ACC112 (cell line): ENCODE measurements around the gene FOXS1.

Source experiments
- H2AFZ ChIP-seq: fragments of 200-600 bp; sonication (generic); one replicate; pipeline ENCODE4 v1.6.0; 2017; ENCODE audit warnings: antibody characterized with exemption, low read length; ENCODE audit not compliant: unreplicated experiment
- H3K27ac ChIP-seq: fragments of 200-600 bp; sonication (generic); 2 replicates; pipeline ENCODE4 v1.5.1; 2014; ENCODE audit warnings: low read depth, mild to moderate bottlenecking, antibody characterized with exemption, low read length, moderate library complexity
- H3K27me3 ChIP-seq: fragments of 200-600 bp; sonication (generic); 2 replicates; pipeline ENCODE4 v1.6.1; 2014; ENCODE audit warnings: mild to moderate bottlenecking, antibody characterized with exemption, low read length, moderate library complexity, mixed read lengths; ENCODE audit not compliant: insufficient read depth
- H3K36me3 ChIP-seq: fragments of 200-600 bp; sonication (generic); 2 replicates; pipeline ENCODE4 v1.6.1; 2016; ENCODE audit warnings: mild to moderate bottlenecking, antibody characterized with exemption, low read length, moderate library complexity, mixed read lengths; ENCODE audit not compliant: insufficient read depth
- H3K4me1 ChIP-seq: fragments of 200-600 bp; sonication (generic); one replicate; pipeline ENCODE4 v1.6.1; 2016; ENCODE audit warnings: low read length, mixed read lengths; ENCODE audit not compliant: insufficient read depth, unreplicated experiment, control insufficient read depth
- H3K4me3 ChIP-seq: fragments of 200-600 bp; sonication (generic); 2 replicates; pipeline ENCODE4 v1.5.1; 2014; ENCODE audit warnings: mild to moderate bottlenecking, low read depth, low read length
- H3K79me2 ChIP-seq: fragments of 200-600 bp; sonication (generic); one replicate; pipeline ENCODE4 v1.6.0; 2016; ENCODE audit warnings: low read length; ENCODE audit not compliant: control insufficient read depth, unreplicated experiment, insufficient read depth

The FOXS1 gene

DNA sequence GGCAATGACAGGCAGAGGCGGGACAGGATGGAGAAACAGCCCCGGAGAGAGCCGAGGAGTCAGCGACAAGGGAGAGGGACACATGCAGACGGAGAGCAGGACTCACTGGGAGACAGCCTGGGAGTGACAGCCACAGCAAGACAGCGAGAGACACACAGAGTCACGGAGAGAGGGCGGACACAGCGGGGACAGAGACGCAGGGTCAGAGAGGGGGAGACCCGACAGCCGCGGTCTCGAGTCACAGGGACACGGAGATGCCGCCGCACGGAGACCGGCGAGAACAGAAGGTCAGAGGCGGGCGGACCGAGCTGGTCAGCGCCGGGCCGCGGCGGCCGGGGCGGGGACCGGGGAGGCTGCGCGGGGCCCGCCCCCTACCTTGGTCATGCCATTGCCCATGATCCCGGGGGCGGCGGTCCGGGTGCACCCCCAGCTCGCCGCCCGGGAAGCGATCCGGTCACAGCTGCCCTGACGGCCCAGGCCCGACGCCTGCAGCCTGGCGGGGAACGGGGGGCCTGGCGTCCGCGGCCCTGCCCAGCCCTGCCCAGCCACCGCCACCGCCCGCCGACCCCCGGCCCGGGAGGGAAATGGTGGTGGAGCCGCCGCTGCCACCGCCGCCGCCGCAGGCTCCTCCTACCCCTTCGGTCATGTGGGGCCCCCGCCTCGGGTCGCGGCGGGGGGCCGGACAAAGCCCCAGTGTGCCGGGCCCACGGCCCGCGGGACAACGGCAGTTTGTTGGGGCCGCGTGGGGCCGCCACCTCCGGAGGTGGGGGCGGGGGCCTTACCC lies 24.7 kb upstream of the FOXS1 start, which contains the start of the genes DUSP15 and TTLL9:
Gene DUSP15, minus strand, starts transcription at position 586 of the 784 bp plus-strand sequence. Its CDS starts 190 bp downstream, at position 396.
Gene TTLL9, plus strand, starts transcription at position 693 of the 784 bp plus-strand sequence. CDS start 493 bp downstream, outside the sequence.
- Histone ChIP-seq H3K4me1 (peaks cover 4% of the 10 kb centered on the region), H3K27ac (no peak within 1 kb of the TSS), H3K27me3 (peaks cover 30% of the 10 kb centered on the region), H3K79me2 (no peaks in the 10 kb centered on the region), H2AFZ (peak within 1 kb of the TSS; percentile 66), H3K4me3 (peak within 1 kb of the TSS; percentile 79), H3K36me3 (no peaks in the 10 kb centered on the region)

DNA sequence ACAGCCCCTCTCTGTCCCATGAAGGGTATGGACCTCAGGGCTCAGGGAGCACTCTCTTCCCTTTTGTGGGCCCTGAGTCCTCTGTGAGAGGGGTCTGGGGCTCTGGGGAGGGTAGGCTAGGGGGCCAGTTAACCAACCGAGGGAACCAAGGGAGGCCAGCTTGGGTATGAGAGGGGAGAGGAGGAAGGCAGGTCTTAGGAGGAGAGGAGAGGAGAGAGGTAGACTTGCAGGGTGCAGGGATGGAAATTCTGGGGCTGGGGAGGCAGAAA lies 24.2 kb upstream of the FOXS1 start:
- Histone ChIP-seq H3K4me3 (peak overlapping the region; percentile 79), H3K27ac (no peak overlapping the region), H3K27me3 (peaks cover 30% of the 10 kb centered on the region), H3K36me3 (no peaks in the 10 kb centered on the region), H3K4me1 (peaks cover 4% of the 10 kb centered on the region), H3K79me2 (no peaks in the 10 kb centered on the region), H2AFZ (peak overlapping the region; percentile 66)

DNA sequence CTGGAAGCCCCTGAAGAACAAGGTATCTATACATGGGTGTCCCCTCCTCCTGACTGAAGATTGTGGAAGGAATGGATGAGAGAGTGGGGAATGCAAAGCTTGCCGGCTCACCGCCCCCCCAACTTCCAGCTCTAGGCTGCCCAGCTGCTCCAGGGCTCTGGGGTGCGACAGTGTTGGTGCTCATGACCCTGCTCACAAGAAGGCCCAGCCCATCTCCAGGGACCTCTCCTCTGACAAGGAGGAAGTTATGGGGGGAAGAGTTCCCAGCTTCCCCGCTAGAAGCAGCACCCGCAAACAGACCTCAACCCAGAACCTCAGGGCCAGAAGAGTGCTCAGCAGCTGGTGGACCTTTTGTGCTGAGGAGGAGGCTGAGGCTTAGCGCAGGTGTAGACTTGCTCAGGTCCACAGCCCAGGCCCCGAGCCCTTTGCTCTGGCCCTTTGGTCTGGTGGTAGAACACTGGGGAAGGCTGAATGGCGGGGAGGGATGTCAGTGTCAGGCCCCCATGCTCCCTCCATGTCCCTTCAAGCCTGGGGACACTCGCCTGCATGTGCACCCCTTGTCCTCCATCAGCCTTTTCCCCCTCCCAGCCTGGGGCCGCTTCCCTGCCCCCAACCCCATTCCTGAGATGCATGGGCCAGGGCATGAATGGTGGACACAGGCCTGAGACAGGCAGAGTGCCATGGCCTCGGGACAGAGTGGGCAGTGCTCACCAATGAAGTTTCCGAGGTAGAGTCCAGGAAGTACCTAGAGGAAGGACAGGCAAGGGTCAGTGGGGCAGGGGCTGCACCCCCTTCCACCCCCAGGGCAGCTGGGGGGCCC lies 23.7 kb upstream of the FOXS1 start:
- H3K27me3 ChIP-seq: peaks cover 30% of the 10 kb centered on the region
- no peak overlapping the region for H3K27ac ChIP-seq
- no peak overlapping the region for H2AFZ ChIP-seq
- H3K36me3 ChIP-seq: no peaks in the 10 kb centered on the region
- peaks cover 4% of the 10 kb centered on the region for H3K4me1 ChIP-seq
- H3K4me3 ChIP-seq: peak overlapping the region; percentile 79
- no peaks in the 10 kb centered on the region for H3K79me2 ChIP-seq

DNA sequence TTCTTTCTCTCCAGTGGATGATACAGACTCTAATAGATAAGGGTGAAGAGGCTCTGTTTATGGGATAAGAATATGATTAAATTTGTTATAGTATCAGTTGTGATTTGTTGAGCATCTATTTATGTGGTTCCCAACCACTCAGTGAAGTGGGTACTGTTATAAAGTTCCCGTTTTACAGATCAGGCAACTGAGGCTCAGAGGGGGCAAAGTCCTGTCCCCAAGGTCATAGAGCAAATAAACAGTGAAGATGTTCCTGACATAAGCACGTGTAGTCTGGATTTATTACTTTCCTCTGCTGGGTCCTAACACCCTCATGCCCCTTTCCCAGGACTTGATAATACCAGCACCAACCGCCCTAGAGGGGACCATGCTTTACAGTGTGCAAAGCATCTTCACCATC lies 20.8 kb upstream of the FOXS1 start:
- no peak overlapping the region for H2AFZ ChIP-seq

DNA sequence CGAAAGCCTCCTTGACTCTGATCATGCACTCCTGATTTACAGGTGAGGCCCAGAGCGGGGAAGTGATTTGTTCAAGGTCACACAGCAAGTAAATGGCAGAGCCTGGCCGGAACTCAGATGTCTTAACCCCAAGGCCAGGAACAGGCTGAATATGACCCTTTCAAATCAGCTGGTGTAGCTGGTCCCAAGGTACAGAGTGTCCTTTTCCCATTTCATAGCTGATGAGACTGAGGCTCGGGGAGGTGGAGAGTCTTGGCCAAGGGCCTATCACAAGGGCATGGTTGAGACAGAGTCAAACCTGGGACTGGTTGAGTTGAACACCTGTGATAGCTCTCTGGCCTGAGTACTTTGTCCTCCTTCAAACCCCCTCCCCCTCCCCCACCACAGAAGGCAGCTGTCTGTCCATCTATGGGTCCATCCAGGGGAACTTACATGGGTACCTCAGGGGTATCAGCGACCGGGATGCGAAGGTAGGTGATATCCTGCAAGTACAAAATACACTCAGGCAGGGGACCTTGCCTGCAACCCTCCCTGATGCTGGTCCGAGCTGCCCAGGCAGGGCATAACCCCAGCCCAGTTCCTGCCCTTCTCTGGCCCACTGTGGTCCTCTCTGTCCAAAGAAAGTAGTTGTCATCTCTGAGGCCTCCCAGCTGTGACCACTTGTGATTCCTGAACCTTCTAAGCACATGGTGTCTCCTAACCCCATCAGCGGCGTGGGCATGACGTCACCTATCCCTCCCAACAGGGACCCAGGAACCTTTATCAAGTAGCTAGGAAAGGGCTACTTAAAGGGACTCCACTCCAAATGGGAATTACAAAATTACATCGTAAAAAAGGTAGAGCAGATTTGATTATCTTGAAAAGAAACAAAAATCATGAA lies 19.4 kb upstream of the FOXS1 start:
- Histone ChIP-seq H2AFZ (no peak overlapping the region), H3K27ac (no peak overlapping the region), H3K4me1 (no peaks in the 10 kb centered on the region), H3K4me3 (no peak overlapping the region), H3K36me3 (no peaks in the 10 kb centered on the region), H3K79me2 (no peaks in the 10 kb centered on the region), H3K27me3 (peaks cover 34% of the 10 kb centered on the region)

More for the DNA sequence above, 20.8 kb upstream of the FOXS1 start:
- H3K27me3 ChIP-seq: peaks cover 34% of the 10 kb centered on the region
- H3K4me3 ChIP-seq: no peak overlapping the region
- no peaks in the 10 kb centered on the region for H3K79me2 ChIP-seq
- H3K27ac ChIP-seq: no peak overlapping the region
- H3K36me3 ChIP-seq: no peaks in the 10 kb centered on the region
- peaks cover 4% of the 10 kb centered on the region for H3K4me1 ChIP-seq

DNA sequence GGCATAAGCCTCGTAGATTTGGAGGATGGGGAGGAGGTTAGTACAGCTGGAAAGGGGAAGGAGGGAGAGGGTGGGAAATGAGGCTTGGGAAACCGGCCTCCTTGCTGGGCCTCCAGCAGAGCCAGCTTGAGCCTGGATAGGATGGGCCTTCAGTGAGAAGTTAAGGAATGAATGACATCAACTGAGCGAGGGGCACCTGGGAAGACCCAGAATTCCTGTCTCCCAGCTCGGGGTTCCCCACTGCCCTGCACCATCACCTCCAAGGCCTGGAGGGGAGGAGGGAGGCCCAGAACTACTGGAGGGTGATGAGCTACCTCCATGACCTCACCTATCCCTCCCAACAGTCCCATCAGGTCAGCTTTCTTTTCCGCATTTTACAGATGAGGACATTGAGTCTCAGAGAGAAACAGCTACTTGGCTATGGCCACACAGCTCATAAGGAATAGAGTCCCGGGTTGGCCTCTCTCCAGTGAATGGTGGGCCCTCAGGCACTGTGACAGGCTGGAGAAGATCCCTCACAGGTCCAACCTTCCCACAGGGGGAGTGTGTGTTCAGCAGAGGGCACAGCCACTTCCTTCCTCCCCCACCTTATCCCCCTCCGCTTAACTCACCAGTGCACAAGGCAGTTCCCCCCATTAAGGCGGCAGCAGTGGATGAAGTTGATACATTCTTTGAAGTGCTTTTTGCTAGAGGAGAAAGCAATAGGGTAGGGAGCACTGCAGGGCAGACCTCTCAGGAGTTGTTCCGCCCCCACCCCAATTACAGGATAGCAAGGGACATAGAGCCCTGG lies 18.1 kb upstream of the FOXS1 start:
- Histone ChIP-seq H3K4me1 (no peaks in the 10 kb centered on the region), H3K36me3 (no peaks in the 10 kb centered on the region), H3K79me2 (no peaks in the 10 kb centered on the region), H3K4me3 (no peak overlapping the region), H3K27me3 (peaks cover 39% of the 10 kb centered on the region), H2AFZ (no peak overlapping the region), H3K27ac (no peak overlapping the region)

DNA sequence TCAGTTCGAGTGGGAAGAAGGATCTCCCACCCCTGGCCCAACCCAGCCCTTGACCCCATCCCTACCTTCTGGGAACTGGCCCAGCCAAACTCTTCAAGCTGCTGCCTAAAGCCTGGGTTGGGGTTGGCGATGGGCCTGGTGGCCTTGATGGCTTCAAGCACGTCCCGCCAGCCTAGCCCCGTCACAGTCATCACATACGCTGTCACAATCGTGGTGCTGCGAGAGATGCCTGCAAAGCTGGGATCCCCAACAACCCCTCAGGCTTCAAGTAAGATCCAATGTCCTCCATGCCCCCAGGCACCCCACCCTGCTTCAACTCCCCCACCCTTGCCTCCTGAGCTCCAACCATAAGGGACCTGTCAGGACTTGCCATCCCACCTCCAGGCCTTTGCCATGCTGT lies 17.1 kb upstream of the FOXS1 start:
- Histone ChIP-seq H3K27me3 (peaks cover 47% of the 10 kb centered on the region), H2AFZ (no peak overlapping the region), H3K4me1 (no peaks in the 10 kb centered on the region), H3K36me3 (no peaks in the 10 kb centered on the region), H3K79me2 (no peaks in the 10 kb centered on the region), H3K27ac (no peak overlapping the region), H3K4me3 (no peak overlapping the region)

DNA sequence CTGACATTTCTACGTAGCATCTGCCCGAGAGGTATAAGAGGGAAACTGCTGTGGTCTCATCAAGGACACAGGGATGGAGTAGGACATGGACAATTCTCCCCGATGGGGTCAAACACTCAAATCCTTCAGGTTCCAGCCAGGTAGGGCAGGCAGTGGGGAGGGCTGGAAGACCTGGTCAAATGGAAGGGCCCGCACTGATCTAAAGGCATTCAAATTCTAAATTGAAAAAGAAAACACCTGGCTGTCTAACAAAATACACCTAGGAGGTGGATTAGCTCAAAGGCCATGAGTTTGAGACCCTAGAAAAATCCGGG lies 16.7 kb upstream of the FOXS1 start:
- H2AFZ ChIP-seq: no peak overlapping the region
- no peaks in the 10 kb centered on the region for H3K36me3 ChIP-seq
- H3K27ac ChIP-seq: no peak overlapping the region
- H3K79me2 ChIP-seq: no peaks in the 10 kb centered on the region
- H3K4me1 ChIP-seq: no peaks in the 10 kb centered on the region
- H3K27me3 ChIP-seq: peaks cover 51% of the 10 kb centered on the region
- H3K4me3 ChIP-seq: no peak overlapping the region

DNA sequence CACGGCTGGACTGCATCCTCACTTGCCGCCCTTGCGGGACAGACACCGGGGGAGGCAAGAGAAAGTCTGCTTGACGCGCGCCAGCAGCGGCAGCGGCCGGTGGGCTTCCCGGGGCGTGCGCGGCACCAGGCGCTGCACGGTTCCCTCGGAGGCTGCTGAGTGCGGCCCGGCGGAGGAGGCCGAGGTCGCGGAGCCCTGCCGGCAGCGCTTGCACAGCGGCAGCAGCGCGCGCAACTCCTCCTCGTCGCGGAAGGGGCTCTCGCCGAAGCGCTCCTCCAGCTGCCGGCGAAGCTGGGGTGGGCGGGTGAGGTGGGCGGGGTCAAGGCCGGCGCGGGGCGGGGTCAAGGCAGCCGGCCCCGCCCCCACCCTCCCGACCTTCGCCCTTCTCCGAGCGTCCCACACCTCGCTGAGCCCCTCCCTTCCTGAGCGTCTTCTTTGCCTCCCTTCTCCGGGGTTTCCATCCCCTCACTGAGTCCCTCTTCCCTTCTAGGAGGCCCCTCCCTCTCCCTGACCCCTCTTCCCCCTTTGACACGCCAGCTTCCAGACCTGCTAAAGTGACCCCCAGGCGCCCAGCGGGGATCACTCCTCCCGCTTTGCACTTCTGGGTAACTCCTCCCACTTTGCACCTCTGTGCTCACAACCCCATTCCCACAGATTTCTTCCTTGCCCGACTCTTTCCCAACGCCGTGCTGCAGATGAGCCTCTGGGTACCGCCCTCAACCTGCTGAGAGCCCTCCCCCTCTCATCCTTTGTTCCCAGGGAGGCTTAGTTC lies 16.2 kb upstream of the FOXS1 start:
- H3K27ac ChIP-seq: no peak overlapping the region
- H3K4me3 ChIP-seq: peak overlapping the region; percentile 72
- peak overlapping the region; percentile 43 for H2AFZ ChIP-seq

More for the DNA sequence above, 16.2 kb upstream of the FOXS1 start:
- Histone ChIP-seq H3K27me3 (peaks cover 56% of the 10 kb centered on the region), H3K4me1 (no peaks in the 10 kb centered on the region), H3K36me3 (no peaks in the 10 kb centered on the region), H3K79me2 (no peaks in the 10 kb centered on the region)
